Measurements from ENCODE around the gene ANKHD1.

- no peak for TF ChIP-seq CTCF (IDR thresholded peaks at IDR 0.05; ENCODE audit: low read depth, low read length)
- TF ChIP-seq EZH2phosphoT487 (IDR thresholded peaks at IDR 0.05; ENCODE audit: low read depth) = no peak
These were observed 15.6 kb downstream of the ANKHD1 start for GRCh38 chr5:140417235-140417634.
